Stimulated activated CD4-positive, alpha-beta T cell treated with anti-CD3 and anti-CD28 coated beads, Interleukin-12 subunit alpha, Interleukin-12 subunit beta, amount 100 ng/mL, for 4 hours (primary cell): ENCODE measurements around the gene JADE2.
"Not testable (repeated sequence)": the region's sequence is repeated elsewhere in the genome, so short reads cannot be mapped to it uniquely, and the experiment has no call there.

Experiments
- DNase-seq: peaks from one replicate; pipeline ENCODE4 v3.0.0-alpha.2; 2020

JADE2 gene

DNA sequence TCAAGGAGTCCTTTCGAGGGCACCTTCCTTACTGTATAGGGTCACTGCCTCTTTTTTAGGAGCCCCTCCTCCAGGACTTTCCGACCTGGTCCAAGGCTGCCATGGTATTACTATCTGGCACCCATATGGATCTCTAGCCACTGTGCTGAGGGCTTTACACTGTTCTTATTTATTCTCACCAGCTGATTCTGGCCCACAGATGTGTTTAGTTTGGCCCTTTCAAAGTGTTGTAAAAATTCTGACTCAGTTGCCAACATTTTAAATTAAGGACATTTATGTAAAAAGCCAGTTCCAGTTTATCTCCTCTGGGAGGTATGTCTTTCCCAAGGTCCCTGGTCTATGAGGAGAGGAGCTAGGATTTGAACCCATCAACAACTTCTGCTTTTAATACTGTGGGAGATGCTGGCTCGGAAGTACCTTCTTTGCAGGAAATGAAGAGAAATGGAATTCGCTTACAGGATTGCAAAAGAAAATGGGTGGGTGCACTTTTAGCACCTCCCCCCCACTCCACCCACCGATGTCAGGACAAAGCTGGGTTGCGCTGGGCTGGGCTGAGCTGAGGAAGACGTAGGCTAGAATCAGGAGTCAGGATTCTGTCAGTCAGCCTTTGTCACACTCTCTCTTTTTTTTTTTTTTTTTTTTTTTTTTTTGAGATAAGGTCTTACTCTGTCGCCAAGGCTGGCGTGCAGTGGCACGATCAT is 7.8 kb downstream of the JADE2 start:
- no peak for DNase-seq

DNA sequence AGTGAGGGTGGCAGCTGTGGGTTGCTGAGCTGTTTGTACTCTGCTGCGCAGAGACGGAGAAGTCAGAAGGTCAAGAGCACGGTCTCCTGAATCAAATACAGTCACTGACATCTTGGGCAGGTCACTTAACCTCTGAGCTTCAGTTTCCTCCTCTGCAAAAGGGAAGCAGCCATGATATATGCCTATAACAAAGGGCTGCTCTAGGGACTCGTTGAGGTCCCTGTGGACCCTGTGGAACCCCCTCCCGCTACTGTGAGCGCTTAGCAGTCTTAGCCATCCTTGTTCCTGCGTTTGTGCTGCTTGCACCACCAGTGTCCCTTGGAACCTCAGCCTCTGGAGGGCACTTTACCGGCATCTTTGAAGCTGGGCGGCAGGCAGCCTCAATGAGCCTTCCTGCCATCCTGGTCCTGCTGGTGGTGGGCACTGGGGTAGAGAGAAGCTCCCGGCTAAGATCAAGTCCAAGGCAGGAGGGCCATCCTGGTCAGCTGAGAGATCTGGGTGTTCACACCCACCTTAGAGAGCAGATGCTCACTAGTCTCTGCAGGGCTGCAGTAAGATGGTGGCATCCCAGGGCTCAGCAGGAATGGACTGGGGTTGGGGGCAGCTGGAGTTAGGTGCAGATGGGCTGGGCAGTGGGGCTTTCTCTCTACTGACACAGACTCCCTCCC is 8.7 kb downstream of the JADE2 start:
- DNase-seq, result no peak

DNA sequence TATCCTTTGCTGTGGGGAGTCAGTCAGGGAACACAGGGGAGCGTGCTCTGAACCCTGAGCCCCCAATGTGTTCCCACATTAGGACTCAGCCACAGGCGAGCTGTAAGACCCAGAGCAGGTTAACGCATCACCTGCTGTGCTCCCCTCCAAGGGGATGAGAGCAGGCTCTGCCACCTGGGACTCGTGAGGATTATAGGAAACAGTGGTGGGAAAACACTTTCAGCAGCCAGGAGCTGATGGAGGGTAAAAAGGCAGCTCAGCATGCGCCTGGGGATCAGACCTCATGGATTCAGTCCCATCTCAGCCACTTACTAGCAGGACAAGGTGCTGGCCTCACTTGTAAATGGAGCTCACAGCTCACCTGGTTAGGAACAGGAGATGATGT is 9.2 kb downstream of the JADE2 start:
- DNase-seq, result no peak

DNA sequence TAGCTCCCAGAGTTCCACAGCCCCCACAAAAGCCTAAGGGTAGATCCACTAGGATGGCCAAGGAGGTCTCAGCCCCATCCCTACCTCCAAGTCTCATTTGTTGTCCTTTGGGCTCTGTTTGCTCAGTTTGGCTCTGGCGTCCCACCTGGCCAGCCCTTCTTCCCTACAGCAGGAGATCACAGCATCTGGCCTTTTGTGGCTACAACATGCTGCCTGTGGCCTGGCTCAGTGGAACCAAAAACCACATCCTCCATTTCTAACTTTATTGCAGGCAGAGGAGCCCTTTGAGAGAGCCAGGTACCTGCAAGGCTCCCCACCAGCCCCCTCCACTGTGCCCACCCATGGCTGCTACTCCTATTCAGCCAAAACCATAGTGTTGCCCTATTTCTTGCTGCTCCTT is 11.4 kb downstream of the JADE2 start:
- DNase-seq, result no peak

DNA sequence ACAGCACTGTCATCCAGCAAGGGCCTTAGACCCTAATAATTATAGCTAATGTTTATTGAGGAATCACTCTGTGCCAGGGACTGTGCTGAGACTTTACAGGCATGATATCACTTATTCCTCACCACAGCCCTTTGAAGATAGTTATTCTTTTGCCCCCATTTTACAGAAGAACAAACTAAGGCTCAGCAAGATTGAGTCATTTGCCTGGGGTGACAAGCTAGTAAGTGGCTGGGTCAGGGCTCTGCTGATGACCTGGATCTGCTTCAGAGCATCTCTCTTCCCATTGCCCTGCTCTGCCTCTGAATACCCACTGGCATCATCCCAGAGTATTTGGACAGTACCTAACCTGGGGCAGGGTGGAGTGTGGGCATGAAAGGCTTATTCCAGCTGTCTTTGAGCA is 11.8 kb downstream of the JADE2 start:
- no peak for DNase-seq

DNA sequence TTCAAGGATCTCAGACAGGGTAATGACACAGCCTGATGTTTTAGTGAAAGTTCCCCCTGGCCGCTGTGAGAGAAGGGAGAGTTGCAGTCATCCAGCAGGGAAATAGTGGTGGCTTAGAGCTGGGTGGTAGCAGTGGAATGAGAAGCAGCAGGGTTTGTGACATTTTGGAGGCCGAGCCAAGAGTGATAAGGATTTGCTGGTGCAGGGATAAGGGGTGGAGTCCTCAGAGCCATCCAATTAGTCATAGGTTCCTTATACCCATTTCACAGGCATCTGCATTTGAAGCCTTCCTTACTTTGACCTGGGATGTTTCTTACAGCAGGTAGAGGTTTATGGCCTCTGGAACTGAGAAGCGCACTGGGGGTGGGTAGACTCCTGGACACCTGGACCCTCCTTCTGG is 12.8 kb downstream of the JADE2 start:
- no peak for DNase-seq

DNA sequence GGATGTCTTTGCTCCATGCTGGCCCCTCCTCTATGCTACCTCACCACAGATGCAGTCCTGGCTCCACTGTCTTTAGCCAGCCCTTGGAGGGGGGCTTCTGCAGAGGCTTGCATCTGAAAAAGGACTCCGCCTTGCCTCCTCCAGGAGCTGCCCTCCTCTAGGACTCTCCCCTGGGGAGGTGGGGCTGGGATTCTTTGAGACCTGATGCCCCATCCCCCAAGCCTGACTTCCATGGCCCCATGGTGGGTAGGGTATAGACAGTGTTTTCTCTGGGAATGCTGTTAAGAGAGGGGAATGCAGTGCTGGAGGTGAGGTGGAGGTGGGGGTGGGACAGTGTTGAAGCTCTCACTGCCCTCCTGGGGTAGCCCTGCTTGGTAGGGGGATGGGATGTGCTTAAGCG is 14.3 kb downstream of the JADE2 start:
- no peak for DNase-seq

DNA sequence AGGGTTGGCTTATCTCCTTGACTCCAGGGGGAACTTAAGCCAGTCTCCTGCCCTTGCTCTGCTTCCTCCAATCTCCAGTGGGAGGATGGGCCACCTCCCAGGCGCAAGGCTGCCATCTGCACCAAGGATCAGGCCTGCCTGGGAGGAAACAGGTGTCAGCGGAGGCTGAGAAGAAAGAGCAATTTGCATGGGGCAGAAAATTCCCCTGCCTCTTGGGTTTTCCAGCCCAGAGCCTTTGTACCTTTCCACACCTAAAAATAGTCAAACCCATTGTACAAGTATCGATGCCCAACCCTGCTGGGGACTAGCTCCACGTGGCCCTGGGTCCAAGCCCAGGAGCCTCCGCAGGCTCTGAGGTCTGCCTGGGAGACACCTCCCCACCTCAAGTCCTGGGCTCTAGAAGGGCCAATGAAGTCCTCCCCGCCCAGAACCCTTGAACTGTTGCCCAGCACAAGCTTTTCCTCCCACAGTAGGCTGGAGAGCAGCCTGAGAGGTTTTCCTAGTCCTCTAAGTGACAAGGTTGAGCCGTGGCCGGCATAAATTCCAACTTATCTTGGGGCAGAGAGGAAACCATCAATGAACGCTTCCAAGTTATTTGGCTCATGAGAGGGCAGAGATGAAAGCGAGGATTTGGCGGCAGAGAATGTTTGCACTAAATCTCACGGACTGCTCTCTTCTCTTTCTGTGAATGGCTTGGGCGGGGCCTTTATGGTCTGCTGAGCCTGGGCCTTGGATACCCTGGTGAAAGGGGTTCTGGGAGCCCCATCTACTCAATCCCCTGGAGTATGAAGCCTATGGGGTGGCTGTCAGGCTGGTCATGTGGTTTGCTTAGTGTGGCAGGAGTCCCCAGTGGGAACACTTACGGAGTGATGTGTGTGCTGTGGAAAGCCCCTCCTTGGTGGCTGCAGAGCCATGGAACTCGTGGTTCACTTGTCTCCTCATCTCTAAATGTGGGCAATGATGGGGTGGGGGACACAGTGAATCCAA is 15.6 kb downstream of the JADE2 start:
- DNase-seq, result no peak

DNA sequence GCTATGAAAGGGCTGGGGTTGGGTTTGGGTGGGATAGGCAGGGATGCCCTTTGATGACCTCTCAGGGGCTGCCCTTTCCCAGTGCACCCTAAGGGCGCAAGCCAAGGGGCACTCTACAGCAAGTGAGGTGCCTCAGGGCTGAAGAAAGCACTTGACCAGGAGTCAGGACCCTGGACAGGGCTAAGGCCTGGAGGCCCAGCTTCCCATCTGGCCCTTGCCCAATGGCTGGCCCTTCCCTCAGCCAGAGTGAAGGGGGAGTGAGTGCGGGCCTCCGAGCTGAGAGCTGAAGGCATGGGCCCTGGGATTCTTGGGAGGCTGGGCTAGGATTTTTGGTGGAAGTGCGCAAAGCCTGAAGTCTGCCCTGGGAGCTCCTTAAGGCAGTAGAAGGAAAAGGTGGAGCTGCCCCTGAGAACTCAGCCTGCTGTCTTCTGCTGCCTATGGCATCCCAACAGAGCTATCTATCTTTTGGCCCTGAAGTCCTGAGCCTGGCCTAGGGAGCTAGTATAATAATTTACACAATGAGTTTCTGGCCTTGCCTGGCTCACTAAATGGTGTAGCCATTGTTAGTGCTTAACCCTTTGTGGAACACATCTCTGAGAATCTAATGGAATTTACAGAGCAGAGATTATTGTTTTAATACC is 16.4 kb downstream of the JADE2 start:
- no peak for DNase-seq

DNA sequence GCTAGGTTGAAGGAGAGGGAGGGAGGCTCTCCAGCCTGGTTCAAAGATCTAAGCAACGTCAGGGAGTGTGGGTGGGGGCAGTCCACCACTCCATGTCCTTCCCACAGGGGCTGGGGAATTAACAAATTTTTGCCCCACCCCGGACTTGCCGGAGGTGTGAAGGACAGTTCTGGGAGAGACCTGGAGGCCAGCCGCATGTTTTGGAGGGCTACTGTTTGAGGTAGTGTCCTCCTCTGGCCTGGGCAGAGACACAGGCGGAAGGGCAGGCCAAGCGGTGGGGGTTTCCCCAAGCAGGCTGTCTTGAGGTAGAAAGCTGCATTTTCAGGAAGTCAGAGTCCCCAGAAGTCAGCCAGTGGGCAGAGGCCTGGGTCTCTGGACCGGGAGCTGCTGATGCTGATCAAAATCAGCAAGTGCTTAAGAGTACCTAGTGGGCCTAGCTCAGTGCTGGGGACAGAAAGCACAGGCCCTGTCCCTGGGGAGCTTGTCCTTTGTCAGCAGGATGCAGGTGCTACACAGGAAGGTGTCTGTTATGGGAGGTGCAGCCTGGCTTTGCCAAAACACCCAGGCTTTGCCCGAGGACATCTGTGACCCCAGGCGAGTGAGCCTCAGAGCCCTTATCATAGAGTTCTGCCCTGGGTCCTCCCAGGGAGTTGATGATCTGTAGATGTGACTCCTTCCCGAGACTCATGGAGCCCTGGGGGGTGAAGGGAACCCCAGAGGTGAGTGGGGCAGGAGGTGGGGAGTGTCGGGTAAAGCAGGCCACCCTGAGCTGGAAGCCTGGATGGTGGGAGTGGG is 18.5 kb downstream of the JADE2 start:
- DNase-seq, result peak; percentile 28

DNA sequence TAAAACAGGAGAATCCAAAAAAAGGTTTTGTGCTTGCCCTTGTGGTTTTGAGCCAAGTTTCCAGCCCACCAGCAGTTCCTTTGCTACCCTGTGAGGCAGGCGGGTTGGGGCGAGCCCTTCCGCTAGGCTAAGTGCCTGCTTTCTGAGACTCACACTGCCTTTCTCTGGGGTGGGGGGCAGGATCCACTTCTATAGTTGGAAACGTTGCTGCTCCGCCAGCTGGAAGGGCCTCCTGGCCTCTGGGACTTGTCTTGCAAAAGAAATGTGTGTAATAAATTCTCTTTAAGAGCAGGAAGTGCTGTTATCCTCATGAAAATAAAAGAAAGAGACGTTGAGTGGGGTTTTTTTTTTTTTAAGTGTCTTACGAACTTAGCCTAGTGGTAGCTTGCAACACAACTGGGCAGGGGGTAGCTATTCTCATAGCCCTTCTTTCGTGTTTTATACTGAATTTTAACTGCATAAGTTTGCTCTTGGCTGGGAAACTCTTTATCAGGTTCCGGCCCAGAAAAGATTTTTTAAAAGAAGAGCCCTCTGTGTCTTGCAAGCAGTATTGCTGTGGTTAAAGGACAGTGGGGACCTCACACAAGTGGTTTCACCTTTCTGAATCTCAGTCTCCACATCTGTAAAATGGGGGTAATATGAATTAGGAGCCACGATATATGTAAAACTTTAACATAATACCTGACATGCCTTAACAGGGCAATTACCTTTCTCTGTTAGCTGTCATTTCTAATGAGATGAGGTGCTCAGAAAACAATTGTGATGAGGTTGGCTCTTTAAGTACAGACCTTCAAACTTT is 19.8 kb downstream of the JADE2 start:
- no peak for DNase-seq

DNA sequence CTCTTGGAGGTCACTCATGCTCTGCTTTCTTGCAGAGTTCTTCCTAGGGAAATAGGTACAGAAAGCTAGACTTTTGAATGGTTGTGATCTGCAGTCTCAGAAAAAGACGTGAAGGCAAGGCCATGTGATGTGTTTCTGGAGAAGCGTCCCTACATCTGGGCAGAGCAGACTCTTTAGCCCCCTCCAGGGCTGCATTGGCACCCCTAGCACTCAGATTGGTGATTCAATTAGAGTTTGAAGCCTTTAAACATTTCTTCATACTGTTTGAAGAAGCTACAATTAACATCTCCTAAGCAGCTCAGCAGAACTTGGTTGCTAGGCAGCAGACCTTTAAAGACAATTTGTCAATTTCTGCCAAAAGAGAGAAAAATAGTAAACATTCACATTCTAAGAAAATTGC is 21.6 kb downstream of the JADE2 start:
- no peak for DNase-seq

DNA sequence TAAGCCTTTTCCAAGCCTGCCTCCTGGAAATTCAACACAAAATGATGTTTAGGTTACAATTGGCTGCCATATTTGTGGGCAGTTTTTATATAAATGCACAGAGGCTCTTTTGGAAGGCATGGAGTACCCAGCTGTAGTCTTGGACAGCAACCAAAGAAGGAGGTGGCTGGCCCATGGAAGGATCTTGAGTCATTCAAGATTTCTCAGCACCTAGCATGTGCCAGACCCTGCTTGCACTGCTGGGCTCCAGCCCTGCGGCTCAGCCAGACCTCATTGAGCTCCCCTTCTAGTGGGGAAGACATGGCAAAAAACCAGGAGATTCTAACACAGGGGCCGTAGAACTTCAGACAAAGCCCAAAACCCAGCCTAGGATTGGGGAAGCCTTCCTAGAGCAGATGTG is 22.1 kb downstream of the JADE2 start:
- DNase-seq, result no peak

DNA sequence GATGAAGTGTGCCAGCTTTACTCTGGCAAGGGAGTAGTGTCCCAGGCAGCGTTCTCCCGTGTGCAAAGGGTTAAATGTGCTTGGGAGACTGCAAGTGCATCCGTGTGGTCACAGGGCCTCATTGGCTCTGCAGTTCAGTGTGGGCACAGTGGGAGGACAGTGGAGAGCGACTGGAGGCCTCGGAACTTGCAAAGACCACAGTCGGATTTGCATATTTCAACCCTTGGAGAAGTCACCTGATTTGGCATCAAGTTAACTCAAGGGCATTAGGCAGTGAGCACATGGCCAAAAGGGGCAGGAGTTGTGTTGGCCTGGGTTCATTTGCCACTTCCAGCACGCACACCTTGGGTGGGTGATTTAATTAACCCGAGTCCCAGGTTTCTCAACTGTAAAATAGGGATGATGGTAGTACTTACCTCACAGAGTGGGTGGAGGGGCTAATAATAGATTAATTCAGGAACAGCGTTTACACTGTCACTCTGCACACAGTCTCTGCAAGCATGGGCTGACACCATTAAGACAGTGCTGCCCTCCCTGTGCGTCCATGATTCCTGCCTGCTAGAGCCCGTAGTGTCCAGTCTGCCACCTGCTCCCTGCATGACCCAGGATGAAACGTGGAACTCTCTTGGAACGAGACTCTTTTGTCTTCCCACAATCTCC is 22.7 kb downstream of the JADE2 start:
- no peak for DNase-seq

DNA sequence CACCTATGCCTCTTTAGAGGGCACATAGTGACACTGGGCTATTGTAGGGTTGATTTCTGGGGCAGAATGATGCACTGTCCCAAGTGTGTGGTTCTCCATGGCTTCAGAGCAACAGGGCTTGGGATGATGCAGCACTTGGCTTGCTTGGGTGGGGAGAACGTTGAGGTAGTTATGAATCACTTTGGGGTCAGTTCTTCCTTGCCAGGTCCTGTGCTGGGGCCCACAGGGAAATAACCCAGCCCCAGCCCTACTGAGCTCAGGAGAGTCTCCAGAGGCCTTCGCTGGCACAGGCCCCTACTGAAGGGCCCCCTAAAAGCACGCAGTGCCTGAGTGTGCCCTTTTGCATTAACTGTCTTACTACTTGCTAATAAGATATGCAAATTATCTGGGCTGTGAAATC is 24.2 kb downstream of the JADE2 start:
- DNase-seq, result no peak

DNA sequence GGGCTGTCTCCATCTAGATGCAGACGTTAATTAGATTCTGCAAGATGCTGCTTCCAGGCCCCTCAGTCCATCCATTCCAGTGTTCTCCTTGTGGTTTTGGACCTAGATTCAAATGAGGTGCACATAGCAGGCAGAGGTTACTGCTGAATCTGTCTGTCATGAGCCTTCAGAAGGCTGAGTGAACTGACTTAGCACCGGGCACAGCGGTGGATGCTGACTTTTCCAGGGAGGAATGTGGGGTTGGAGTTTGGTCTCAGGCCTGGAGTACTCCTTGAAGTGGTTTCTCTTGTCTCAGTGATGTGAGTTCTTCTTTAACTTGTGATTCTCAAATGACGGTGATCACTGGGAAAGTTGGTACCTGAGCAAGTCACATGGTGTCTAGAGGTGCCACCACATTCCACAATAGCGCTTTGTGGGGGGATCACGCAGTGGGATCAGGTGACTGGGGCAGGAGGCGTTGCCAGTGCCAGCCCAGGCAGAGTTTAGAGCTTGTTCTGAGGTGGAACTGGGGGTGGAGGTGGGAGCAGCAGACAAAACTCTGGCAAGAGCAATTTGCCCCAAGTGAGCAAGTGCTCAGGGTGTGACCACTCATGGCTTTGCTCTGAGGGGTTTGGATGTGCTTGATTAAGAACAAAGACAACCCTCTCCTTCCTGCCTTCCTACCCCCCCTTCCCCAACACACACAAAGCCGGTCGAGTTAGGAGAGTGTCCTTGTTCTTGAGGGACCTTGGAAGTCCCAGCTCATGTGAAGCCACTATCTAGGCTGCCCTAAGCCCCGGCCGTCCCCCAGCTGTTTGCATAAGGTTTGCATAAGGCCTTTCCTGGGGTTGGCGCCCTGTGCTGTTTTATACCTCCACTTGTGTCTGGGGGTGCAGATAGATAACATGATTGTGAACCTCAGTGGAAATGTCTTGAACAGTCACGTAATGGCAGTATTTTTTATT is 25.1 kb downstream of the JADE2 start:
- DNase-seq, result no peak

DNA sequence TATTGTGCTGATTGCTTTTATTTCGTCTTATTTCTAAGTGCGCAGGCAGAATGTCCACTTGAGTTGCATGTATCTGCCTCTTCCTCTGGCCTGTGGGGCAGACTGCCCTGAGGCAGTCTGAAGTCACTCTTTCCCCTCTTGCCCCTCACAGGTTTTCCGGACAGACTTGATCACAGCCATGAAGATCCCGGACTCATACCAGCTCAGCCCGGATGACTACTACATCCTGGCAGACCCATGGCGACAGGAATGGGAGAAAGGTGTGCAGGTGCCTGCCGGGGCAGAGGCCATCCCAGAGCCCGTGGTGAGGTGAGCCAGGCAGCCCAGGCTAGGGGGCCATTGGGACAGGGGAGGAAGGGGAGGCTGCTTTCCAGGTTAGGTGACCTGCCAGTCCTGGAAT is 26.4 kb downstream of the JADE2 start:
- no peak for DNase-seq

DNA sequence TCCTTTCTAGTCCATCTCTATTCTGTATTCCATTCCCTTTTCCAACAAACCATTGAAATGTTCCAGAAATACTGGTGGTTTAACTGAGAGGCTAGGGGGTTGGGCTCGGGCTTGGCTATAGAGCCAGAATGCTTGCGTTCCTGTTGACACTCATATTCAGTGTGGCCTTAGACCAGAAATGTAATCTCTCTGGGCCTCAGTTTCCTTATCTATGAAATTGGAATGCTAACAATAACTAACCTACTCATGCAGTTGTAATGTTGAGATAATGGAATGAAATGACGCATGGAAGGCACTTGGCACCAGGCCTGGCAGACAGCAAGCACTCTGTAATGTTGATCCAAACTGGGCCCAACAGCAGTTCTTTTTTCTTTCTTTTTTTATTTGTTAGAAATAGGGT is 26.8 kb downstream of the JADE2 start:
- DNase-seq, result no peak

DNA sequence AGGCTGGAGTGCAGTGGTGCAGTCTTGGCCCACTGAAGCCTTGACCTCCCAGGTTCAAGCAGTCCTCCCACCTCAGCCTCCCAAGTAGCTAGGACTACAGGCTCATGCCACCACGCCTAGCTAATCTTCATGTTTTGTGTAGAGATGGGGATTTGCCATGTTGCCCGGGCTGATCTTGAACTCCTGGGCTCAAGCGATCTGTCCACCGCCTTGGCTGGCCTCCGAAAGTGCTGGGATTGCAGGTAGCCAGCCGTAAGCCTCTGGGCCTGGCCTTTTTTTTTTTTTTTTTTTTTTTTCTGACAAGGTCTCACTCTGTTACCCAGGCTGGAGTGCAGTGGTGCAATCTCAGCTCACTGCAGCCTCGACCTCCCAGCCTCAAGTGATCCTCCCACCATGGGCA is 27.2 kb downstream of the JADE2 start:
- DNase-seq, result not testable (repeated sequence)

DNA sequence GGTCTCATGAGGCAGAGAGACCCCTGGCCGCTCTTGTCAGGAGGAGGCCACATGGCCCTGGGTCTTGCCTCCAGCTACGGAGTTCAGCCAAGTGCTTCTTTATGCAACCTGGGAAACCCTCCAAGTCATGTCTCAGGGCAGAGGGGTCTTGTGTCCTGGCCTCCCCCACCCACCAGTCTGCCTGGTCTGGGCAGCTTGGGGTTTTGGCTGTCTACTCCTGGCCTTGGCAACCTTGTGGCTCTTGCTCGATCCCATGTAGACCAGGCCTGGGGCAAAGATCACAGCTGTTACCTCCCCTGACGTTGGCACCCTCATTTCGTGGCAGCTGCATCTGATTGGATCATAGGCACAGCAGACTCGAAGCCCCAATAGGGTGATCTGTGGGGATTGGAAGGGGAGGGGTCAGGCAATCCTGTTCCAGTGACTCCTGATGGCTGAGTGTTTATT is 28.4 kb downstream of the JADE2 start:
- no peak for DNase-seq
